Uterus (tissue), 4 donors: Measurements from ENCODE around the gene CMTM1. TPM values are rescaled to one million over a fixed set of nuclear protein-coding genes. Genes with fewer than 3 reads are reported as not detected.

Source experiments
- DNase-seq, 2 donors: peaks; one replicate each; pipeline ENCODE4 v3.0.0-alpha.2; 2019 to 2020
- H3K27ac ChIP-seq, 2 donors: fragments of 200-600 bp; sonication (generic); 1 replicate in 1 of 2; 2 replicates in 1 of 2; pipeline ENCODE4 v1.5.1; 2016 to 2018
- H3K27me3 ChIP-seq, 2 donors: fragments of 200-600 bp; sonication (generic); one replicate each; pipeline ENCODE4 v1.5.1; 2018 to 2019; ENCODE audit warnings: control low read depth in 1 of 2
- H3K36me3 ChIP-seq, 2 donors: fragments of 200-600 bp; sonication (generic); one replicate each; pipeline ENCODE4 v1.5.1; 2019; ENCODE audit warnings: control low read depth in 1 of 2
- H3K4me1 ChIP-seq, 2 donors: fragments of 200-600 bp; sonication (generic); one replicate each; pipeline ENCODE4 v1.5.1; 2018 to 2019; ENCODE audit warnings: control low read depth in 1 of 2
- H3K4me3 ChIP-seq, 2 donors: fragments of 200-600 bp; sonication (generic); 1 replicate in 1 of 2; 2 replicates in 1 of 2; pipeline ENCODE4 v1.5.1; 2018 to 2019; ENCODE audit warnings: mild to moderate bottlenecking in 1 of 2
- H3K9me3 ChIP-seq, 2 donors: fragments of 200-600 bp; sonication (generic); one replicate each; pipeline ENCODE4 v1.5.1; 2019; ENCODE audit warnings: control low read depth in 1 of 2
- CTCF ChIP-seq, 4 experiments: fragments of 200-600 bp in 2 of 4; fragments of 450-650 bp in 2 of 4; sonication (generic) in 2 of 4; IDR thresholded peaks; one replicate each; pipeline ENCODE4 v1.5.1; 2016 to 2019; ENCODE audit warnings: antibody characterized with exemption in 4 of 4, mild to moderate bottlenecking in 2 of 4, moderate library complexity in 1 of 4
- POLR2A ChIP-seq, 2 donors: fragments of 450-650 bp; IDR thresholded peaks; one replicate each; pipeline ENCODE4 v1.6.1; 2016; ENCODE audit warnings: antibody characterized with exemption in 2 of 2, mild to moderate bottlenecking in 1 of 2, moderate library complexity in 1 of 2
- intact Hi-C: fragments of 100-400 bp; cut with DNase I; formaldehyde crosslinking; loops from one replicate; pipeline ENCODE4 v1.15.1; 2023; ENCODE audit warnings: low total_unique reads
- total RNA-seq, 4 donors: library from RNA; depleted of rRNA in 3 of 4; stranded (reverse); fragments of >200 nt in 3 of 4; gene quantifications; one replicate each; pipeline versions ENCODE4 v1.1.0 to v1.2.4, GENCODE V29; 2014 to 2023
- donor health status: DM: yes; HTN: yes; CAD: no.

Gene CMTM1
- total RNA-seq, 4 donors from 2014 or later = 5.0 to 5.3 TPM; not detected in 2

DNA sequence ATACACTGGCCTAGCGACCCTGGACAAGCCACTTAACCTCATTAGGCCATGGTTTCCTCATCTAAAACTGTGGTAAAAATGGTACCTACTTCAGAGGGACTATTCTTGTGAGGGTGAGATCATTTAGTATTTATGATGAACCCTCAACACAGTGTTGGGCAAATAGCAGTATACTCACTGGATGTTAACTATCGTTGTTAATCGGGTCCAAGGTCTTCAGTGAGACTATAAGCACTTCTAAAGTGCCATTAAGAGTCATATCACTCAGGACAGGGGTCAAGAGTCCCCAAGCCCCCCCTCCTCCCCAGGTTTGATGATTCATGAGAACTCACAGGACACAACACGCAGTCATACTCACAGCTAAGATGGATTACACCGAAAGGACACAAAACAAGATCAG is 27.3 kb upstream of the CMTM1 start:
- TF ChIP-seq POLR2A (IDR thresholded peaks at IDR 0.05) = no peak
- no peak for TF ChIP-seq CTCF (IDR thresholded peaks at IDR 0.05)
- Histone ChIP-seq H3K36me3 (no peaks in the 10 kb centered on the region), H3K27me3 (no peaks in the 10 kb centered on the region), H3K4me3 (no peak overlapping the region), H3K27ac (no peak overlapping the region), H3K4me1 (no peaks in the 10 kb centered on the region), H3K9me3 (no peaks in the 10 kb centered on the region)
- intact Hi-C loops = no loop called here
- no peak for DNase-seq

DNA sequence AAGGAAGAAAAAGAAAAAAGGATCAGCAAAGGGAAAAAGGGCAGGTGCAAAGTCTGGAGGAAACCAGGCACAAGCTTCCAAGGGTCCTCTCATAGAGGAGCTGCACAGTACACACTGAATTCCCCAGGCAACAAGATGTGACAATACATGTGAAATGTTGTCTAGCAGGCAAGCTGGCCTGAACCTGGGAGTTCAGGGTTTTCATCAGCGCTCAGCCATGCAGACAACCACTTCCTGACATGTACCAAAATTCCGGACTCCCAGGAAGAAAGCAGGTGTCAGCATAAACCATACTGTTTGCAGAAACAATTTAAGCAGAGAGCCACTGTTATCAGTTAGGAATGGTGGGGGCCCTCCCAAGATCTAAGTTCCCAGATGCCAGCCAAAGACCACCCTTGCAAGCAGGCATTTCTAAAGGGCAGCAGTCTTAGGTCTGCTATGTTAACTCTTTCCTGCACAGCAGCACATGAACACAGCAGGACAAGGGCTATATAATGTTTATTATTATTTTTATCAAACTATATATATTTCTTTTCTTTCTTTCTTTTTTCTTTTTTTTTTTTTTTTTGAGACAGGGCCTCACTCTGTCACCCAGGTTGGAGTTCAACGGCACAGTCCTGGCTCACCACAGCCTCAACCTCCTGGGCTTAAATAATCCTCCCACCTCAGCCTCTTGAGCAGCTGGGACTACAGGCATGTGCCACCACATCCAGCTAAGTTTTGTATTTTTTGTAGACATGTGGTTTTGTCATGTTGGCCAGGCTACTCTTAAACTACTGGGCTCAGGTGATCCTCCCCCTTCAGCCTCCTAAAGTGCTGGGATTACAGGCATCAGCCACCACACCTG is 26.4 kb upstream of the CMTM1 start:
- TF ChIP-seq CTCF (IDR thresholded peaks at IDR 0.05) (no peak), POLR2A (IDR thresholded peaks at IDR 0.05) (no peak)
- DNase-seq = no peak
- no peak overlapping the region for H3K27ac ChIP-seq
- H3K4me3 ChIP-seq = no peak overlapping the region
- H3K4me1 ChIP-seq = no peaks in the 10 kb centered on the region
- no peaks in the 10 kb centered on the region for H3K36me3 ChIP-seq
- no peaks in the 10 kb centered on the region for H3K27me3 ChIP-seq
- no peaks in the 10 kb centered on the region for H3K9me3 ChIP-seq
- intact Hi-C loops = no loop called here

DNA sequence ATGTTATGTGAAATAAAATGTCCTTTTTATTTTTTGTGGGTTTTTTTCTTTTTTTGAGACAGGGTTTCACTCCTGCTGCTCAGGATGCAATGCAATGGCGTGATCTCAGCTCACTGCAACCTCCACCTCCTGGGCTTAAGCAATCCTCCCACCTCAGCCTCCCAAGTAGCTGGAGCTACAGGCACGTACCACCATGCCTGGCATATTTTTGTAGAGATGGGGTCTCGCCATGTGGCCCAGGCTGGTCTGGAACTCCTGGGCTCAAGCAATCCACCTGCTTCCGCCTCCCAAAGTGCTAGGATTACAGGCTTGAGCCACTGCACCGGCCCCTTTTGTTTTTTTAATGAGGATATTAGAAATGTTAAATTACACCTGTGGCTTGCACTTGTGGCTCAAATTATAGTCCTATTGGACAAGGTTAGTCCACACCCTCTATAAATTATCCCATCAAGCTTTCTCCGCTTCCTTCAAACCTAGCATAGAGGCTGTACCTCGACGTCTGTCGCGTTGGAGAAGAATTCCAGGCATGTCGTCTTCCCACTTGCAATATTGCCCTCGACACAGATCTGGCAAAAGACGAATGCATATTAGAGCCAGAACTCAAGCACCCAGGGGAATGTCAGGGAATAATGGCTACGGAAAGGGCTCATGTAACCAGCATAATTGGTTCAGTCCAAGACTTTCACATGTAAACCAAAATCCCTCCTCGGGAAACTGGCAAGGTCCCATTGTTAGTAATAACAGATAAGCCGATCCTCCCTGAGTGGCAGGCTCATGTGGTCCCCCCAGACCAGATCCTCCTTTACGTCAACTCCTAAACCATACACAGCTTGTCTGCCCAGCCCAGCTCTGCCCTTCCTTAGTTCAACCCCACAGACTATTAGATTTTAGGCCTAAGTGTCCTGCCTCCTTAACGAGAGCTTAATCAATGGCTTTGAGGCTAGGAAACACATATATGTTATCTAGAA is 24.6 kb upstream of the CMTM1 start:
- no peaks in the 10 kb centered on the region for H3K36me3 ChIP-seq
- TF ChIP-seq CTCF (IDR thresholded peaks at IDR 0.05) = no peak
- no peak for TF ChIP-seq POLR2A (IDR thresholded peaks at IDR 0.05)

DNA sequence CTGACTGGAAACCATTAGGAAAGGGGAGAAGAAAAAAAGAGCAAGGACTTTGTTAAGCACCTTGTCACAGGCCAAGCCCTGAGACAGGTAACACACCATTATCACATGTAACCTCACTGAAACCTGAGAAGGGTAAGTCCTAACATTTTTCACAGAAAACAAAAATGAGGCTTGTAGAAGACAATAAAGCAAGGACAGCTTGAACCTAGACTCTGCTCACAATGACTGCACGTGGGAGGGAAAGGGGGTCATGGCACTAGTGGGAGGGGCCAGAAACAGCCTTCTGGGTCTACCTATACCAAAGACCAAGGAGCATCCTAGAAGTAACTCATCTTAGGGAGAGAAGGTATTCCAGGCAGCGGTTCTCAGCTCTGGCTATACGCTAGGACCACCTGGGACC is 23.8 kb upstream of the CMTM1 start:
- intact Hi-C loops = no loop called here
- H3K36me3 ChIP-seq = no peaks in the 10 kb centered on the region
- no peak for DNase-seq

More for the DNA sequence above, 24.6 kb upstream of the CMTM1 start:
- Histone ChIP-seq H3K4me3 (no peak overlapping the region), H3K4me1 (no peaks in the 10 kb centered on the region), H3K27ac (no peak overlapping the region), H3K9me3 (no peaks in the 10 kb centered on the region), H3K27me3 (no peaks in the 10 kb centered on the region)
- intact Hi-C loops = no loop called here
- DNase-seq = no peak

More for the DNA sequence above, 23.8 kb upstream of the CMTM1 start:
- Histone ChIP-seq H3K4me1 (no peaks in the 10 kb centered on the region), H3K27me3 (no peaks in the 10 kb centered on the region), H3K27ac (no peak overlapping the region), H3K4me3 (no peak overlapping the region), H3K9me3 (no peaks in the 10 kb centered on the region)
- TF ChIP-seq POLR2A (IDR thresholded peaks at IDR 0.05) (no peak), CTCF (IDR thresholded peaks at IDR 0.05) (no peak)
